ENCODE results near the gene EFCAB6. TPM values are rescaled to one million over a fixed set of nuclear protein-coding genes. Genes with fewer than 3 reads are reported as not detected.

The EFCAB6 gene
- total and polyA plus RNA-seq, 2 of the 4 experiments (the other 2 are of a cell fraction), result 0.44 to 1.1 TPM

DNA sequence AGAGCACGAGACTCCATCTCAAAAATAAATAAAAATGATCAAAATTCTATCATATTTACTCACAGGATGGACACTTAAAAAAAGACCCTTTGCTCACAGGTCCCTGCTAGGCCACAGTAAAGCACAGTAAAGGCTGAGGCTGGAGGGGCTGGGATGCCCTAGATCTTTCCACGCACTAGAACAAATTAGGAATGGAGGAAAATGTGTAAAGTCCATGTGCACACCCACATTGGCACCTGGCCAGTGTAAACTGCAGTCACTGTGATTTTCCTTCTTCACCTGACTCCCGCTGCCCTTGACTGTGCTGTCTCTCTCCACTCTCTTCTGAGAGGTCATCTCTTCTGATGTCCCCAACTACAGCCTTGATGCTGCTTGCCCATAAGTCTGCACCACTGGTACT is 195.5 kb downstream of the EFCAB6 start:
- H3K36me3 ChIP-seq (ENCODE audit: control insufficient read depth, insufficient read depth, low read length), result no peaks in the 10 kb centered on the region
- no peak overlapping the region for H2AFZ ChIP-seq (replicated peaks; ENCODE audit: low read length, poor library complexity)
- no peaks in the 10 kb centered on the region for H3K79me1 ChIP-seq (ENCODE audit: low read depth in 1 of 2, low read length in 2 of 2)
- H3K27ac ChIP-seq (ENCODE audit: insufficient read depth, low read length), result no peak overlapping the region
- H4K5ac ChIP-seq (ENCODE audit: low read depth, low read length), result no peak overlapping the region
- ChIA-PET CTCF (no interaction called here), POLR2A (ENCODE audit: unreplicated experiment) (no interaction called here)
- in situ Hi-C loops (cut with MboI; ENCODE audit: low sequenced_read_pairs), result no loop called here
- H3K4me2 ChIP-seq (ENCODE audit: low read depth, low read length), result no peak overlapping the region
- no peak overlapping the region for H3K23ac ChIP-seq (ENCODE audit: low read depth, low read length)
- no peak overlapping the region for H2BK15ac ChIP-seq (ENCODE audit: low read depth, low read length)
- H3K4ac ChIP-seq (ENCODE audit: low read depth, low read length), result no peak overlapping the region
- intact Hi-C loops (cut with micrococcal nuclease), result no loop called here
- H3K14ac ChIP-seq (replicated peaks; ENCODE audit: low read depth, low read length), result no peak overlapping the region
- no peaks in the 10 kb centered on the region; the same call in 1 of the 2 replicates for H3K27me3 ChIP-seq (ENCODE audit: control insufficient read depth, insufficient read depth, low read length)
- H3K56ac ChIP-seq (ENCODE audit: extremely low read depth, insufficient read depth, low read length), result no peak overlapping the region
- H3K18ac ChIP-seq (ENCODE audit: low read depth, low read length), result no peak overlapping the region
- no peak overlapping the region for H2BK20ac ChIP-seq (ENCODE audit: low read depth, low read length)
- no peak overlapping the region for H3K4me3 ChIP-seq (ENCODE audit: insufficient read depth, low read depth, low read length)
- H2BK5ac ChIP-seq (ENCODE audit: low read depth, low read length, poor library complexity, severe bottlenecking), result no peak overlapping the region
- no peak for ATAC-seq (ENCODE audit: low read depth)
- H2AK5ac ChIP-seq (ENCODE audit: low read depth, low read length), result no peak overlapping the region
- H4K20me1 ChIP-seq (ENCODE audit: insufficient read depth, low read length), result no peaks in the 10 kb centered on the region
- no TSS peak for BruUV-seq (replicated peaks)
- no peak overlapping the region for H4K8ac ChIP-seq (ENCODE audit: low read depth in 2 of 2, low read length in 2 of 2)
- H3K4me1 ChIP-seq (ENCODE audit: control insufficient read depth, insufficient read depth, low read length), result no peaks in the 10 kb centered on the region
- H2AK9ac ChIP-seq (replicated peaks; ENCODE audit: low read depth, low read length, poor library complexity), result no peak overlapping the region
- H3K9ac ChIP-seq (ENCODE audit: low read depth, low read length), result no peak overlapping the region
- H4K91ac ChIP-seq (ENCODE audit: insufficient read depth, low read depth, low read length), result no peak overlapping the region
- no peaks in the 10 kb centered on the region for H3K9me3 ChIP-seq (ENCODE audit: control insufficient read depth, insufficient read depth, low read length)
- dilution Hi-C loops (cut with HindIII; ENCODE audit: low sequenced_read_pairs, unreplicated experiment), result no loop called here
- no peaks in the 10 kb centered on the region for H3K9me1 ChIP-seq (ENCODE audit: insufficient read depth, low read length)
- no peak overlapping the region for H2BK120ac ChIP-seq (ENCODE audit: low read depth, low read length)
- TF ChIP-seq MXI1 (IDR thresholded peaks at IDR 0.05; ENCODE audit: borderline replicate concordance, low read depth, low read length) (no peak), RFX5 (IDR thresholded peaks at IDR 0.05; ENCODE audit: low read depth, low read length) (no peak), SMC3 (IDR thresholded peaks at IDR 0.05; ENCODE audit: low read depth, low read length) (no peak), FOS (IDR thresholded peaks at IDR 0.05; ENCODE audit: low read depth, low read length) (no peak), RAD21 (IDR thresholded peaks at IDR 0.05; ENCODE audit: low read length) (no peak), MAZ (IDR thresholded peaks at IDR 0.05; ENCODE audit: borderline replicate concordance, low read depth, low read length) (no peak), MAFK (IDR thresholded peaks at IDR 0.05; ENCODE audit: low read depth, low read length) (no peak)
- TF ChIP-seq, protein P1, sequence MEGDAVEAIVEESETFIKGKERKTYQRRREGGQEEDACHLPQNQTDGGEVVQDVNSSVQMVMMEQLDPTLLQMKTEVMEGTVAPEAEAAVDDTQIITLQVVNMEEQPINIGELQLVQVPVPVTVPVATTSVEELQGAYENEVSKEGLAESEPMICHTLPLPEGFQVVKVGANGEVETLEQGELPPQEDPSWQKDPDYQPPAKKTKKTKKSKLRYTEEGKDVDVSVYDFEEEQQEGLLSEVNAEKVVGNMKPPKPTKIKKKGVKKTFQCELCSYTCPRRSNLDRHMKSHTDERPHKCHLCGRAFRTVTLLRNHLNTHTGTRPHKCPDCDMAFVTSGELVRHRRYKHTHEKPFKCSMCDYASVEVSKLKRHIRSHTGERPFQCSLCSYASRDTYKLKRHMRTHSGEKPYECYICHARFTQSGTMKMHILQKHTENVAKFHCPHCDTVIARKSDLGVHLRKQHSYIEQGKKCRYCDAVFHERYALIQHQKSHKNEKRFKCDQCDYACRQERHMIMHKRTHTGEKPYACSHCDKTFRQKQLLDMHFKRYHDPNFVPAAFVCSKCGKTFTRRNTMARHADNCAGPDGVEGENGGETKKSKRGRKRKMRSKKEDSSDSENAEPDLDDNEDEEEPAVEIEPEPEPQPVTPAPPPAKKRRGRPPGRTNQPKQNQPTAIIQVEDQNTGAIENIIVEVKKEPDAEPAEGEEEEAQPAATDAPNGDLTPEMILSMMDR (conservative IDR thresholded peaks at IDR 0.05; ENCODE audit: low read depth, low read length), result no peak
- TF ChIP-seq, protein P2, sequence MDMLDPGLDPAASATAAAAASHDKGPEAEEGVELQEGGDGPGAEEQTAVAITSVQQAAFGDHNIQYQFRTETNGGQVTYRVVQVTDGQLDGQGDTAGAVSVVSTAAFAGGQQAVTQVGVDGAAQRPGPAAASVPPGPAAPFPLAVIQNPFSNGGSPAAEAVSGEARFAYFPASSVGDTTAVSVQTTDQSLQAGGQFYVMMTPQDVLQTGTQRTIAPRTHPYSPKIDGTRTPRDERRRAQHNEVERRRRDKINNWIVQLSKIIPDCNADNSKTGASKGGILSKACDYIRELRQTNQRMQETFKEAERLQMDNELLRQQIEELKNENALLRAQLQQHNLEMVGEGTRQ (IDR thresholded peaks at IDR 0.05; ENCODE audit: low read depth, low read length), result no peak
- WGBS, 2 experiments (ENCODE audit: extremely low coverage in 2 of 2, insufficient read length in 1 of 2), result 86% methylated on average over 1 of the region's 3 CpGs; no CpG with 5 or more reads in 1 of the 2 experiments
- DNase-seq, result no peak
